ENCODE results near the gene ADCYAP1R1. TPM values are rescaled to one million over a fixed set of nuclear protein-coding genes. Genes with fewer than 3 reads are reported as not detected.

The ADCYAP1R1 gene
- total and polyA plus RNA-seq, 2 of the 8 experiments (the other 6 are each of a cell fraction or from before 2014, with no cell fraction given): 14.4 to 14.6 TPM

- H2BK5ac ChIP-seq (ENCODE audit: low read depth, low read length): no peak overlapping the region
- no peak overlapping the region for H2BK12ac ChIP-seq (ENCODE audit: low read depth, low read length)
- no peak overlapping the region for H3K18ac ChIP-seq (ENCODE audit: extremely low read depth, low read length)
- FAIRE-seq (no peak), DNase-seq (ENCODE audit: low read depth in 1 of 2, low spot score in 2 of 2) (no peak)
- H3K4me2 ChIP-seq (ENCODE audit: insufficient read depth in 1 of 2, low read depth in 2 of 2, low read length in 2 of 2): no peak overlapping the region
- H4K20me1 ChIP-seq (replicated peaks in 1 of 2; ENCODE audit: control insufficient read depth in 1 of 2, insufficient read depth in 2 of 2, low read length in 2 of 2): peaks cover 0 to 4% of the 10 kb centered on the region in 2 experiments
- H3K56ac ChIP-seq (replicated peaks; ENCODE audit: insufficient read length, low read depth, low read length): no peak overlapping the region
- no peak overlapping the region for H2BK15ac ChIP-seq (ENCODE audit: low read length)
- no peak overlapping the region for H2AK5ac ChIP-seq (ENCODE audit: low read depth, low read length)
- ChIA-PET POLR2A (ENCODE audit: partially characterized antibody) (no interaction called here), CTCF (ENCODE audit: partially characterized antibody) (interaction anchor here (0.7 to 36.4 kb wide), 8 partner anchors 8 to 1821 kb away, joined by 3 to 880 read pairs (median 4); partner anchors contain the start of gene ADCYAP1R1)
- no peak overlapping the region for H3K23ac ChIP-seq (ENCODE audit: insufficient read length)
- H3K27ac ChIP-seq (ENCODE audit: low read depth, low read length): no peak overlapping the region
- no peak overlapping the region for H3K4me3 ChIP-seq (ENCODE audit: extremely low read depth in 1 of 4, insufficient read depth in 2 of 4, low read depth in 3 of 4, low read length in 4 of 4)
- no peaks in the 10 kb centered on the region for H3K79me2 ChIP-seq (ENCODE audit: control insufficient read depth in 1 of 2, insufficient read depth in 2 of 2, low read length in 2 of 2)
- no peaks in the 10 kb centered on the region for H3K79me1 ChIP-seq (ENCODE audit: low read depth, low read length)
- 0 out of 4 replicates have a peak, but pooled peaks cover 0 to 2% of the 10 kb centered on the region in 2 experiments for H3K9me3 ChIP-seq (ENCODE audit: insufficient read depth in 2 of 2, low read depth in 1 of 2, low read length in 1 of 2)
- H2BK20ac ChIP-seq (ENCODE audit: low read length): no peak overlapping the region
- no peak overlapping the region for H3K4ac ChIP-seq (replicated peaks; ENCODE audit: insufficient read length, low read depth, low read length)
- H3K9ac ChIP-seq (replicated peaks in 1 of 4; ENCODE audit: extremely low read depth in 1 of 4, low read depth in 3 of 4, low read length in 3 of 4): no peak overlapping the region
- no peaks in the 10 kb centered on the region for H3K4me1 ChIP-seq (replicated peaks in 1 of 4; ENCODE audit: control insufficient read depth in 3 of 4, insufficient read depth in 4 of 4, low read length in 3 of 4)
- no peaks in the 10 kb centered on the region for H3K23me2 ChIP-seq (ENCODE audit: low read depth, low read length)
- no peak overlapping the region for H2BK120ac ChIP-seq (replicated peaks; ENCODE audit: low read depth, low read length)
- no peak overlapping the region for H3K14ac ChIP-seq (ENCODE audit: insufficient read length)
- no peak overlapping the region for H4K5ac ChIP-seq (ENCODE audit: insufficient read length, low read depth, low read length)
- H3K36me3 ChIP-seq (ENCODE audit: control insufficient read depth in 2 of 4, insufficient read depth in 4 of 4, low read length in 3 of 4): no peaks in the 10 kb centered on the region
- no peak overlapping the region for H2AFZ ChIP-seq (ENCODE audit: low read length)
- no peaks in the 10 kb centered on the region for H3K27me3 ChIP-seq (replicated peaks in 1 of 4; ENCODE audit: control insufficient read depth in 3 of 4, extremely low read depth in 1 of 4, insufficient read depth in 3 of 4, low read length in 3 of 4)
- no peak overlapping the region for H4K91ac ChIP-seq (replicated peaks; ENCODE audit: insufficient read length, low read length)
- 91% methylated on average over 3 of the region's 3 CpGs; no CpG with 5 or more reads in 1 of the 2 experiments for WGBS, 2 experiments (ENCODE audit: extremely low coverage in 1 of 2, insufficient coverage in 1 of 2, insufficient read length in 1 of 2, insufficient replicate concordance in 2 of 2, low coverage in 1 of 2, low lambda C conversion rate in 2 of 2, missing lambda C conversion rate in 1 of 2)
- H4K8ac ChIP-seq (ENCODE audit: extremely low read depth, insufficient read depth, low read length): no peak overlapping the region
- TF ChIP-seq ATF2 (IDR thresholded peaks at IDR 0.05; ENCODE audit: low read length): no peak
- no peak for TF ChIP-seq SIN3A (conservative IDR thresholded peaks at IDR 0.05 in 1 of 2, IDR thresholded peaks at IDR 0.05 in 1 of 2; ENCODE audit: low read depth in 1 of 2, low read length in 2 of 2)
- TF ChIP-seq NANOG (IDR thresholded peaks at IDR 0.05; ENCODE audit: insufficient read depth, low read depth, low read length, poor library complexity, severe bottlenecking): no peak
- TF ChIP-seq GTF2F1 (IDR thresholded peaks at IDR 0.05; ENCODE audit: borderline replicate concordance, low read depth, low read length): no peak
- no peak for TF ChIP-seq RBBP5 (IDR thresholded peaks at IDR 0.05; ENCODE audit: borderline replicate concordance, low read depth, low read length)
- no peak for TF ChIP-seq SAP30 (IDR thresholded peaks at IDR 0.05; ENCODE audit: insufficient read depth, insufficient replicate concordance, low read length)
- TF ChIP-seq CTBP2 (IDR thresholded peaks at IDR 0.05; ENCODE audit: borderline replicate concordance, insufficient read depth, insufficient read length, low read length): no peak
- no peak for TF ChIP-seq PHF8 (conservative IDR thresholded peaks at IDR 0.05; ENCODE audit: low read depth, low read length)
- TF ChIP-seq GABPA (IDR thresholded peaks at IDR 0.05; ENCODE audit: borderline replicate concordance, insufficient read depth, low read length): no peak
- TF ChIP-seq SRF (IDR thresholded peaks at IDR 0.05; ENCODE audit: low read depth, low read length): no peak
- no peak for TF ChIP-seq HDAC6 (IDR thresholded peaks at IDR 0.05; ENCODE audit: low read depth, low read length)
These were observed 15.4 kb downstream of the ADCYAP1R1 start for GRCh38 chr7:31067491-31067890.
